ENCODE results near the gene COQ7.
A peak's percentile ranks its signal among the peaks of the same experiment; 100 is the strongest.

DNA sequence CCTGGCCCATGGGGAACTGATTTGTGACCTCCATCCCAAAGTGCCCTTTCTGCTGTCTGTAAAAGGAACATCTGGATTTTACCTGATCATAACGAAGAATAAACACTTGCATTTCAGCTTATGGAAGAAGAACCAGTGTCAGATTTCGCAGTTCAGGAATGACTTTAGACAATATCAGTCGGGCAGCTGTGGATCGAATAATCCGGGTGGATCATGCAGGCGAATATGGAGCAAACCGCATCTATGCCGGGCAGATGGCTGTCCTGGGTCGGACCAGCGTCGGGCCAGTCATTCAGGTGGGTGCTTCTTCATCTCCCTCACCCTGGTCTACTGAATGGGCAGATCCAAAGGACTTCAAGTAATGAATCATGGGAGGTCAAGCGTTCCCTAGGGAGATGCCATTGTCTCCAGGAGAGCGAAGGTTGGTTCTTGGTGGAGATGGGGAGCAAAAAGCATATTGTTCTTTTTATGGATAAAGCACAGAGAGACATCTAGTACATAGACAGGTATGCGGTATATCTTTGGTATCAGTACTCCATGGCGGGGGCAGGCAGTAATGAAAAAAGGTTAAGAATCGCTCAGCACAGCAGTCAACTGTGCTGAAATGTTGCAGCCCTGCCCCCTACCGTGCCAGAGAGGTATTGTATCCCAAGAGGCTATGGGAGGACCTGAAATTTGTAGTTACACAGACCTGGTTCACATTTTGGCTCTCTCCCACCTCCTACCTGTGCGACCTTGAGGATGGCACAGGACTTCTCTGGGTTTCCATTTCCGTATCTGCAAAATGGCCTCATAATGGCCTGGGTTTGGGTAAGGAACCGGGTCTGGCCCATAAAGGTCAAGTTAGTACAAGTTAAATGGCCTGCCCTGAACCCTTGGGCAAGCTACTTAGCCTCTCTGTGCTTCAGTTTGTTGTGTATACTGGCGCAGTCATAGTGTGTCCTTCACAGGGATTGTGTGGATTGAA lies 4.7 kb downstream of the COQ7 start:
- TF ChIP-seq EZH2phosphoT487 (IDR thresholded peaks at IDR 0.05; ENCODE audit: borderline replicate concordance): no peak
- TF ChIP-seq SRF (IDR thresholded peaks at IDR 0.05; ENCODE audit: low read depth): no peak
- peak; percentile 81 to 96 (median 85) for TF ChIP-seq CTCF (IDR thresholded peaks at IDR 0.05 in 2 of 3, conservative IDR thresholded peaks at IDR 0.05 in 1 of 3; ENCODE audit: borderline replicate concordance in 1 of 3, insufficient read depth in 1 of 3, low read depth in 2 of 3, low read length in 2 of 3)
- no peak for TF ChIP-seq EZH2 (IDR thresholded peaks at IDR 0.05)
- peak; percentile 93 for TF ChIP-seq RAD21 (IDR thresholded peaks at IDR 0.05; ENCODE audit: low read depth)
- TF ChIP-seq POLR2AphosphoS5 (IDR thresholded peaks at IDR 0.05; ENCODE audit: low read depth, low read length): no peak
- TF ChIP-seq POLR2A (IDR thresholded peaks at IDR 0.05; ENCODE audit: borderline replicate concordance, extremely low read depth, insufficient read depth, insufficient read length): no peak
- TF ChIP-seq, protein P1, sequence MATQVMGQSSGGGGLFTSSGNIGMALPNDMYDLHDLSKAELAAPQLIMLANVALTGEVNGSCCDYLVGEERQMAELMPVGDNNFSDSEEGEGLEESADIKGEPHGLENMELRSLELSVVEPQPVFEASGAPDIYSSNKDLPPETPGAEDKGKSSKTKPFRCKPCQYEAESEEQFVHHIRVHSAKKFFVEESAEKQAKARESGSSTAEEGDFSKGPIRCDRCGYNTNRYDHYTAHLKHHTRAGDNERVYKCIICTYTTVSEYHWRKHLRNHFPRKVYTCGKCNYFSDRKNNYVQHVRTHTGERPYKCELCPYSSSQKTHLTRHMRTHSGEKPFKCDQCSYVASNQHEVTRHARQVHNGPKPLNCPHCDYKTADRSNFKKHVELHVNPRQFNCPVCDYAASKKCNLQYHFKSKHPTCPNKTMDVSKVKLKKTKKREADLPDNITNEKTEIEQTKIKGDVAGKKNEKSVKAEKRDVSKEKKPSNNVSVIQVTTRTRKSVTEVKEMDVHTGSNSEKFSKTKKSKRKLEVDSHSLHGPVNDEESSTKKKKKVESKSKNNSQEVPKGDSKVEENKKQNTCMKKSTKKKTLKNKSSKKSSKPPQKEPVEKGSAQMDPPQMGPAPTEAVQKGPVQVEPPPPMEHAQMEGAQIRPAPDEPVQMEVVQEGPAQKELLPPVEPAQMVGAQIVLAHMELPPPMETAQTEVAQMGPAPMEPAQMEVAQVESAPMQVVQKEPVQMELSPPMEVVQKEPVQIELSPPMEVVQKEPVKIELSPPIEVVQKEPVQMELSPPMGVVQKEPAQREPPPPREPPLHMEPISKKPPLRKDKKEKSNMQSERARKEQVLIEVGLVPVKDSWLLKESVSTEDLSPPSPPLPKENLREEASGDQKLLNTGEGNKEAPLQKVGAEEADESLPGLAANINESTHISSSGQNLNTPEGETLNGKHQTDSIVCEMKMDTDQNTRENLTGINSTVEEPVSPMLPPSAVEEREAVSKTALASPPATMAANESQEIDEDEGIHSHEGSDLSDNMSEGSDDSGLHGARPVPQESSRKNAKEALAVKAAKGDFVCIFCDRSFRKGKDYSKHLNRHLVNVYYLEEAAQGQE (IDR thresholded peaks at IDR 0.05; ENCODE audit: low read depth): no peak
- no peak for TF ChIP-seq ZNF274 (IDR thresholded peaks at IDR 0.05; ENCODE audit: low read depth, low read length)
- TF ChIP-seq CEBPB (IDR thresholded peaks at IDR 0.05; ENCODE audit: low read depth): no peak
- TF ChIP-seq JUND (IDR thresholded peaks at IDR 0.05): no peak
- no peak for TF ChIP-seq ELF1 (IDR thresholded peaks at IDR 0.05; ENCODE audit: borderline replicate concordance, low read depth)
- TF ChIP-seq EGR1 (IDR thresholded peaks at IDR 0.05; ENCODE audit: low read depth): no peak
- TF ChIP-seq, protein P2, sequence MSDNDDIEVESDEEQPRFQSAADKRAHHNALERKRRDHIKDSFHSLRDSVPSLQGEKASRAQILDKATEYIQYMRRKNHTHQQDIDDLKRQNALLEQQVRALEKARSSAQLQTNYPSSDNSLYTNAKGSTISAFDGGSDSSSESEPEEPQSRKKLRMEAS (IDR thresholded peaks at IDR 0.05): no peak
